Thymus (tissue), 14 donors: ENCODE measurements around the gene TMBIM1. TPM values are rescaled to one million over a fixed set of nuclear protein-coding genes. Genes with fewer than 3 reads are reported as not detected.

Experiments used
- DNase-seq, 9 donors: peaks; one replicate each; pipeline ENCODE4 v3.0.0-alpha.2; 2013; ENCODE audit warnings: low spot score in 9 of 9, low read depth in 6 of 9, missing footprints in 1 of 9
- H3K27ac ChIP-seq, 2 donors: one replicate each; pipeline ENCODE4 v1.5.1; 2013; ENCODE audit warnings: control low read depth in 1 of 2, low read depth in 1 of 2, low read length in 1 of 2, mild to moderate bottlenecking in 1 of 2, moderate library complexity in 1 of 2
- H3K27me3 ChIP-seq, 2 donors: one replicate each; pipeline ENCODE4 v1.5.1; 2013; ENCODE audit warnings: low read length in 1 of 2; ENCODE audit not compliant: control insufficient read depth in 2 of 2, insufficient read depth in 1 of 2
- H3K36me3 ChIP-seq, 2 donors: one replicate each; pipeline ENCODE4 v1.5.1; 2013; ENCODE audit warnings: low read length in 1 of 2, mild to moderate bottlenecking in 1 of 2, moderate library complexity in 1 of 2; ENCODE audit not compliant: control insufficient read depth in 2 of 2, insufficient read depth in 2 of 2
- H3K4me1 ChIP-seq, 2 donors: one replicate each; pipeline ENCODE4 v1.5.1; 2013; ENCODE audit warnings: low read length in 2 of 2; ENCODE audit not compliant: control insufficient read depth in 2 of 2, insufficient read depth in 2 of 2
- H3K4me3 ChIP-seq, 2 donors: one replicate each; pipeline ENCODE4 v1.5.1; 2013; ENCODE audit warnings: low read length in 2 of 2, control low read depth in 1 of 2, mild to moderate bottlenecking in 1 of 2
- H3K9me3 ChIP-seq, 2 donors: one replicate each; pipeline ENCODE4 v1.5.1; 2013; ENCODE audit warnings: low read length in 1 of 2, mild to moderate bottlenecking in 1 of 2; ENCODE audit not compliant: control insufficient read depth in 2 of 2, insufficient read depth in 1 of 2
- WGBS: extraction: QIAGEN DNeasy Blood & Tissue Kit; methylation state at CpG from one replicate; pipeline ENCODE4 v1.1.7; 2013; 5-methylcytosine and 5-hydroxymethylcytosine counted together
- long read RNA-seq, 10 donors: transcript quantifications; one replicate each; lab custom pipeline, GENCODE V29; 2026
- polyA plus RNA-seq: library from polyadenylated mRNA; stranded (reverse); fragments of 200-250 nt; gene quantifications from one replicate; pipeline ENCODE4 v1.2.3, GENCODE V29; 2013
- total RNA-seq: library from RNA; stranded (reverse); fragments of 120-200 nt; gene quantifications from one replicate; pipeline ENCODE4 v1.2.4, GENCODE V29; 2013
- donor health status: healthy.

The TMBIM1 gene
- 44.0 TPM for total RNA-seq
- 56.2 TPM for polyA plus RNA-seq
- long read RNA-seq, donor 1, partial matches to known transcripts = 0 of 3 reads
- long read RNA-seq, donor 1, other reads (novel, unspliced or antisense) = 0 of 3 reads
- long read RNA-seq, donor 2, transcript TMBIM1-201 (12 exons, 2,371 nt) = major isoform, 23 of 27 reads
- long read RNA-seq, donor 2, partial matches to known transcripts = 0 of 27 reads
- long read RNA-seq, donor 2, other reads (novel, unspliced or antisense) = 0 of 27 reads
- long read RNA-seq, donor 3, transcript TMBIM1-201 (12 exons, 2,371 nt) = major isoform, 9 of 9 reads
- long read RNA-seq, donor 3, partial matches to known transcripts = 0 of 9 reads
- long read RNA-seq, donor 3, other reads (novel, unspliced or antisense) = 0 of 9 reads
- long read RNA-seq, donor 4, transcript TMBIM1-201 (12 exons, 2,371 nt) = major isoform, 7 of 7 reads
- long read RNA-seq, donor 4, partial matches to known transcripts = 0 of 7 reads
- long read RNA-seq, donor 4, other reads (novel, unspliced or antisense) = 0 of 7 reads
- long read RNA-seq, donor 5, transcript TMBIM1-201 (12 exons, 2,371 nt) = major isoform, 14 of 15 reads
- long read RNA-seq, donor 5, partial matches to known transcripts = 0 of 15 reads
- long read RNA-seq, donor 5, other reads (novel, unspliced or antisense) = 0 of 15 reads
- long read RNA-seq, donor 6, transcript TMBIM1-201 (12 exons, 2,371 nt) = major isoform, 10 of 11 reads
- long read RNA-seq, donor 6, partial matches to known transcripts = 0 of 11 reads
- long read RNA-seq, donor 6, other reads (novel, unspliced or antisense) = 0 of 11 reads
- long read RNA-seq, donor 7, transcript TMBIM1-201 (12 exons, 2,371 nt) = major isoform, 19 of 19 reads
- long read RNA-seq, donor 7, partial matches to known transcripts = 0 of 19 reads
- long read RNA-seq, donor 7, other reads (novel, unspliced or antisense) = 0 of 19 reads
- long read RNA-seq, donor 8, transcript TMBIM1-201 (12 exons, 2,371 nt) = major isoform, 5 of 5 reads
- long read RNA-seq, donor 8, partial matches to known transcripts = 0 of 5 reads
- long read RNA-seq, donor 8, other reads (novel, unspliced or antisense) = 0 of 5 reads
- long read RNA-seq, donor 9, transcript TMBIM1-201 (12 exons, 2,371 nt) = major isoform, 9 of 9 reads
- long read RNA-seq, donor 9, partial matches to known transcripts = 0 of 9 reads
- long read RNA-seq, donor 9, other reads (novel, unspliced or antisense) = 0 of 9 reads
- long read RNA-seq, donor 10, transcript TMBIM1-201 (12 exons, 2,371 nt) = major isoform, 9 of 10 reads
- long read RNA-seq, donor 10, partial matches to known transcripts = 0 of 10 reads
- long read RNA-seq, donor 10, other reads (novel, unspliced or antisense) = 0 of 10 reads

- H3K27me3 ChIP-seq = no peaks in the 10 kb centered on the region
- no peaks in the 10 kb centered on the region for H3K36me3 ChIP-seq
- peak in 5 of 9 donors; percentile 47 to 84 (median 71) for DNase-seq
- peak within 1 kb of the TSS; percentile 80 to 82 for H3K4me3 ChIP-seq
- H3K27ac ChIP-seq = peak within 1 kb of the TSS; percentile 85 to 88
- 8% methylated on average over 63 of the region's 63 CpGs for WGBS
- no peaks in the 10 kb centered on the region for H3K9me3 ChIP-seq
- peaks cover 33 to 57% of the 10 kb centered on the region in 2 donors for H3K4me1 ChIP-seq
Observed at GRCh38 chr2:218292048-218293014, at the start of gene TMBIM1. Gene TMBIM1 (minus strand): TSS chr2:218292503. CDS start chr2:218282141, 10,362 bp downstream.

- no peaks in the 10 kb centered on the region for H3K36me3 ChIP-seq
- H3K4me3 ChIP-seq = no peak overlapping the region
- H3K27ac ChIP-seq = no peak overlapping the region
- no peaks in the 10 kb centered on the region for H3K9me3 ChIP-seq
- DNase-seq = no peak
- no peaks in the 10 kb centered on the region for H3K4me1 ChIP-seq
- H3K27me3 ChIP-seq = no peaks in the 10 kb centered on the region
- 96% methylated on average over 8 of the region's 8 CpGs for WGBS
Observed at GRCh38 chr2:218341381-218341780, 49.1 kb upstream of the TMBIM1 start.

- DNase-seq = no peak
- Histone ChIP-seq H3K27ac (no peak overlapping the region), H3K9me3 (no peaks in the 10 kb centered on the region), H3K27me3 (no peaks in the 10 kb centered on the region), H3K4me3 (no peak overlapping the region), H3K4me1 (no peaks in the 10 kb centered on the region), H3K36me3 (no peaks in the 10 kb centered on the region)
- 99% methylated on average over 9 of the region's 9 CpGs for WGBS
Observed at GRCh38 chr2:218340656-218341055, 48.4 kb upstream of the TMBIM1 start.

GRCh38 chr2:218334531-218334930, 42.2 kb upstream of the TMBIM1 start:
- H3K4me1 ChIP-seq = peaks cover 5 to 29% of the 10 kb centered on the region in 2 donors
- no peak overlapping the region for H3K4me3 ChIP-seq
- no peak for DNase-seq
- no peak overlapping the region for H3K27ac ChIP-seq
- WGBS = 96% methylated on average over 3 of the region's 3 CpGs
- H3K9me3 ChIP-seq = no peaks in the 10 kb centered on the region
- no peaks in the 10 kb centered on the region for H3K27me3 ChIP-seq
- H3K36me3 ChIP-seq = no peaks in the 10 kb centered on the region

- H3K4me1 ChIP-seq = peaks cover 5 to 36% of the 10 kb centered on the region in 2 donors
- no peaks in the 10 kb centered on the region for H3K9me3 ChIP-seq
- peak in 1 of 9 donors; percentile 48 for DNase-seq
- WGBS = 36% methylated on average over 16 of the region's 16 CpGs
- H3K27ac ChIP-seq = peak overlapping the region; percentile 15 to 45
- H3K36me3 ChIP-seq = no peaks in the 10 kb centered on the region
- no peak overlapping the region for H3K4me3 ChIP-seq
- no peaks in the 10 kb centered on the region for H3K27me3 ChIP-seq
Observed at GRCh38 chr2:218332920-218333645, 40.8 kb upstream of the TMBIM1 start.

GRCh38 chr2:218332288-218332687, 40.0 kb upstream of the TMBIM1 start:
- Histone ChIP-seq H3K4me3 (no peak overlapping the region), H3K36me3 (no peaks in the 10 kb centered on the region), H3K9me3 (no peaks in the 10 kb centered on the region), H3K4me1 (peaks cover 5 to 44% of the 10 kb centered on the region in 2 donors), H3K27ac (peak overlapping the region; percentile 40 to 62), H3K27me3 (no peaks in the 10 kb centered on the region)
- no peak for DNase-seq
- 100% methylated on average over 1 of the region's 1 CpG for WGBS

- 96% methylated on average over 8 of the region's 8 CpGs for WGBS
- Histone ChIP-seq H3K4me3 (no peak overlapping the region), H3K4me1 (peaks cover 10 to 50% of the 10 kb centered on the region in 2 donors)
Observed at GRCh38 chr2:218331745-218332144, 39.4 kb upstream of the TMBIM1 start.

More at GRCh38 chr2:218331745-218332144, 39.4 kb upstream of the TMBIM1 start:
- H3K36me3 ChIP-seq = no peaks in the 10 kb centered on the region
- no peak for DNase-seq
- no peaks in the 10 kb centered on the region for H3K9me3 ChIP-seq
- H3K27me3 ChIP-seq = no peaks in the 10 kb centered on the region
- H3K27ac ChIP-seq = peak overlapping the region in 1 of 2 donors; percentile 62
